ENCODE results near the gene MYG1. TPM values are rescaled to one million over a fixed set of nuclear protein-coding genes. Genes with fewer than 3 reads are reported as not detected.

The MYG1 gene
- polyA plus RNA-seq, 1 donor (not counting 4 experiments of a cell fraction or from before 2014, with no cell fraction given): 27.2 TPM

DNA sequence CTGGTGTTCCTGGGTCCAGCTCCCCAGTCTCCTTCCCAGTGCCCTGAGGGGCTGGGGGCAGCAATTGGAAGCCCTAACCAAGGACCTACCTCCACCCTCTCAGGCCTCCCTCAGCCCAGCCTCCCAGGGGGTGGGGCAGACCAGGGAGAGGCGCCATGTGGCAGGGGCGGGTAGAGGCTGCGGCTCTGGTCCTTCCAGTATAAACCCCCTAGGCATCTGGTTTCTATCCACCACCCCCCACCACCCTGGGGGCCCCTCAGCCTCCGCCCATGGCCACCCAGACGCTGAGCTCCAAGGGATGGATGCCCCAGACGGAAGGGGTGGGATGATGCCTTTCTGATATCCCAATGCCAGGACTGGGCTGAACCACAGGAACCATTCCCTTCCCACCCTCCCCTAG is 39.4 kb downstream of the MYG1 start:
- H3K79me2 ChIP-seq (ENCODE audit: control insufficient read depth, insufficient read depth, low read length): no peaks in the 10 kb centered on the region
- peaks cover 38% of the 10 kb centered on the region for H3K27me3 ChIP-seq (ENCODE audit: control insufficient read depth, extremely low read depth, insufficient read depth, low read length)
- H3K36me3 ChIP-seq (ENCODE audit: control insufficient read depth in 2 of 2, extremely low read depth in 1 of 2, insufficient read depth in 2 of 2, low read length in 2 of 2): no peaks in the 10 kb centered on the region
- H4K20me1 ChIP-seq (ENCODE audit: control insufficient read depth, extremely low read depth, insufficient read depth, low read length): no peaks in the 10 kb centered on the region
- no peak overlapping the region for H2AFZ ChIP-seq (ENCODE audit: control insufficient read depth, low read length)
- H3K9ac ChIP-seq (ENCODE audit: control insufficient read depth, extremely low read depth, insufficient read depth, low read length): no peak overlapping the region
- dilution Hi-C loops (cut with MboI; ENCODE audit: extremely low pct_ligation_motif_present, low sequenced_read_pairs): no loop called here
- H3K9me1 ChIP-seq (ENCODE audit: control insufficient read depth, extremely low read depth, insufficient read depth, low read length): no peaks in the 10 kb centered on the region
- TF ChIP-seq, protein P1, sequence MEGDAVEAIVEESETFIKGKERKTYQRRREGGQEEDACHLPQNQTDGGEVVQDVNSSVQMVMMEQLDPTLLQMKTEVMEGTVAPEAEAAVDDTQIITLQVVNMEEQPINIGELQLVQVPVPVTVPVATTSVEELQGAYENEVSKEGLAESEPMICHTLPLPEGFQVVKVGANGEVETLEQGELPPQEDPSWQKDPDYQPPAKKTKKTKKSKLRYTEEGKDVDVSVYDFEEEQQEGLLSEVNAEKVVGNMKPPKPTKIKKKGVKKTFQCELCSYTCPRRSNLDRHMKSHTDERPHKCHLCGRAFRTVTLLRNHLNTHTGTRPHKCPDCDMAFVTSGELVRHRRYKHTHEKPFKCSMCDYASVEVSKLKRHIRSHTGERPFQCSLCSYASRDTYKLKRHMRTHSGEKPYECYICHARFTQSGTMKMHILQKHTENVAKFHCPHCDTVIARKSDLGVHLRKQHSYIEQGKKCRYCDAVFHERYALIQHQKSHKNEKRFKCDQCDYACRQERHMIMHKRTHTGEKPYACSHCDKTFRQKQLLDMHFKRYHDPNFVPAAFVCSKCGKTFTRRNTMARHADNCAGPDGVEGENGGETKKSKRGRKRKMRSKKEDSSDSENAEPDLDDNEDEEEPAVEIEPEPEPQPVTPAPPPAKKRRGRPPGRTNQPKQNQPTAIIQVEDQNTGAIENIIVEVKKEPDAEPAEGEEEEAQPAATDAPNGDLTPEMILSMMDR (optimal IDR thresholded peaks at IDR 0.05 in 1 of 3, IDR thresholded peaks at IDR 0.05 in 1 of 3, conservative IDR thresholded peaks at IDR 0.05 in 1 of 3; ENCODE audit: extremely low read depth in 1 of 3, insufficient read depth in 2 of 3, low read length in 3 of 3): no peak
- TF ChIP-seq EZH2 (IDR thresholded peaks at IDR 0.05; ENCODE audit: low read length): no peak
- FAIRE-seq: no peak
- no peaks in the 10 kb centered on the region for H3K4me1 ChIP-seq (ENCODE audit: control insufficient read depth, extremely low read depth, insufficient read depth, low read length)
- H3K4me3 ChIP-seq (ENCODE audit: control insufficient read depth in 2 of 3, extremely low read depth in 1 of 3, insufficient read depth in 2 of 3, low read depth in 1 of 3, low read length in 3 of 3): no peak overlapping the region
- no peaks in the 10 kb centered on the region for H3K9me3 ChIP-seq (ENCODE audit: control insufficient read depth, low read depth, low read length)
- no peak overlapping the region for H3K27ac ChIP-seq (ENCODE audit: control insufficient read depth, insufficient read depth, low read length)
- no peak for DNase-seq (ENCODE audit: low read depth, low spot score)
- H3K4me2 ChIP-seq (ENCODE audit: control insufficient read depth, extremely low read depth, insufficient read depth, low read depth, low read length): no peak overlapping the region

DNA sequence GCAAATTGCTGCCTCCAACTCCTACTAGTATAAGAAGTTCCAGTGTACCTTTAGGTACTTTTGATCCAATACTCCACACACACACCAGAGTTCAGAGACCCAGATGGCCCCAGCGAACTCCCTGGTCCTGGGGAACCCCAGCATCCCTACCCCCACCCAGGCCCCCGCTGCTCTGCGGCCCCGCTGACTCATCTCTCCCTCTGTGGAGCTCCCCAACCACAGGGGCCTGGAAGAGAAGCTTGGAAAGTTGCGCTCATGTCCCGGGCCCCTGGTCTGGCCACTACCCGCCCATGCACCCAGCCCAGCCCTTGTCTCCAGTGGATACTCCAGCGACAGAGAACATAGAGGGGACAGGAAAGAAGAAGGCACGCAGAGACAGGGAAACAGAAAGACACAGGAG is 40.9 kb downstream of the MYG1 start:
- Histone ChIP-seq H3K4me2 (ENCODE audit: control insufficient read depth, extremely low read depth, insufficient read depth, low read depth, low read length) (no peak overlapping the region), H3K9me1 (ENCODE audit: control insufficient read depth, extremely low read depth, insufficient read depth, low read length) (no peaks in the 10 kb centered on the region), H3K79me2 (ENCODE audit: control insufficient read depth, insufficient read depth, low read length) (no peaks in the 10 kb centered on the region), H4K20me1 (ENCODE audit: control insufficient read depth, extremely low read depth, insufficient read depth, low read length) (no peaks in the 10 kb centered on the region), H2AFZ (ENCODE audit: control insufficient read depth, low read length) (no peak overlapping the region), H3K9ac (ENCODE audit: control insufficient read depth, extremely low read depth, insufficient read depth, low read length) (no peak overlapping the region), H3K36me3 (ENCODE audit: control insufficient read depth in 2 of 2, extremely low read depth in 1 of 2, insufficient read depth in 2 of 2, low read length in 2 of 2) (no peaks in the 10 kb centered on the region), H3K27ac (ENCODE audit: control insufficient read depth, insufficient read depth, low read length) (no peak overlapping the region), H3K9me3 (ENCODE audit: control insufficient read depth, low read depth, low read length) (no peaks in the 10 kb centered on the region), H3K27me3 (ENCODE audit: control insufficient read depth, extremely low read depth, insufficient read depth, low read length) (peaks cover 37% of the 10 kb centered on the region), H3K4me3 (ENCODE audit: control insufficient read depth in 2 of 3, extremely low read depth in 1 of 3, insufficient read depth in 2 of 3, low read depth in 1 of 3, low read length in 3 of 3) (no peak overlapping the region), H3K4me1 (ENCODE audit: control insufficient read depth, extremely low read depth, insufficient read depth, low read length) (peaks cover 1% of the 10 kb centered on the region)
- FAIRE-seq (no peak), DNase-seq (ENCODE audit: low read depth, low spot score) (no peak)
- dilution Hi-C loops (cut with MboI; ENCODE audit: extremely low pct_ligation_motif_present, low sequenced_read_pairs): no loop called here
- no peak for TF ChIP-seq EZH2 (IDR thresholded peaks at IDR 0.05; ENCODE audit: low read length)

DNA sequence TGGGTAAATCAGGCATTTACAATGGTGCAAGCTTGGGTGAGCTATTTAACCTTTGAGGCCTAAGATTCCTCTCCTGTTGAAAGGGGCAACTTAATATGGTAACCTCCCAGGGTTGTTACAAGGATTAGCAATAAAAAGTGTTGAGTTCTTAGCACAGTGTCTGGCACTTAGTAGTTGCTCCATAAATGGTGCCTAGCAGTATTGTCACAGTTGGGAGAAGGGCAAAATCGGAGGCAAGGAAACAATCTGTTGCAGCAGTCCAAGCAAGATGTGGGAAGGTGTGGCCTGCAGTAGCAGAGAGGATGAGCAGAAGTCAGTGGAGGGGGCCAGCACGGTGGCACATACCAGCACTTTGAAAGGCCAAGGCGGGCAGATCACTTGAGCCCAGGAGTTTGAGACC is 44.0 kb downstream of the MYG1 start:
- Histone ChIP-seq H3K9ac (ENCODE audit: control insufficient read depth, extremely low read depth, insufficient read depth, low read length) (no peak overlapping the region), H3K27ac (ENCODE audit: control insufficient read depth, insufficient read depth, low read length) (no peak overlapping the region), H3K27me3 (ENCODE audit: control insufficient read depth, extremely low read depth, insufficient read depth, low read length) (peaks cover 9% of the 10 kb centered on the region), H3K79me2 (ENCODE audit: control insufficient read depth, insufficient read depth, low read length) (no peaks in the 10 kb centered on the region), H3K9me1 (ENCODE audit: control insufficient read depth, extremely low read depth, insufficient read depth, low read length) (no peaks in the 10 kb centered on the region), H3K4me3 (ENCODE audit: control insufficient read depth in 2 of 3, extremely low read depth in 1 of 3, insufficient read depth in 2 of 3, low read depth in 1 of 3, low read length in 3 of 3) (no peak overlapping the region), H3K9me3 (ENCODE audit: control insufficient read depth, low read depth, low read length) (no peaks in the 10 kb centered on the region), H2AFZ (ENCODE audit: control insufficient read depth, low read length) (no peak overlapping the region), H3K36me3 (ENCODE audit: control insufficient read depth in 2 of 2, extremely low read depth in 1 of 2, insufficient read depth in 2 of 2, low read length in 2 of 2) (no peaks in the 10 kb centered on the region), H3K4me1 (ENCODE audit: control insufficient read depth, extremely low read depth, insufficient read depth, low read length) (peaks cover 4% of the 10 kb centered on the region), H3K4me2 (ENCODE audit: control insufficient read depth, extremely low read depth, insufficient read depth, low read depth, low read length) (no peak overlapping the region), H4K20me1 (ENCODE audit: control insufficient read depth, extremely low read depth, insufficient read depth, low read length) (no peaks in the 10 kb centered on the region)
- no peak for FAIRE-seq
- dilution Hi-C loops (cut with MboI; ENCODE audit: extremely low pct_ligation_motif_present, low sequenced_read_pairs): no loop called here
- TF ChIP-seq EZH2 (IDR thresholded peaks at IDR 0.05; ENCODE audit: low read length): no peak
- TF ChIP-seq, protein P1 (optimal IDR thresholded peaks at IDR 0.05 in 1 of 3, IDR thresholded peaks at IDR 0.05 in 1 of 3, conservative IDR thresholded peaks at IDR 0.05 in 1 of 3; ENCODE audit: extremely low read depth in 1 of 3, insufficient read depth in 2 of 3, low read length in 3 of 3): no peak
- DNase-seq (ENCODE audit: low read depth, low spot score): no peak

Measured in keratinocyte (primary cell).